Epithelial cell of proximal tubule (primary cell): ENCODE measurements around the gene MYO3B. TPM values are rescaled to one million over a fixed set of nuclear protein-coding genes. Genes with fewer than 3 reads are reported as not detected.
"Not testable (repeated sequence)": the region's sequence is repeated elsewhere in the genome, so short reads cannot be mapped to it uniquely, and the experiment has no call there.

Experiments used
- DNase-seq: peaks from one replicate; pipeline ENCODE4 v3.0.0-alpha.2; 2011; ENCODE audit warnings: low read depth
- H3K4me3 ChIP-seq: 2 replicates; pipeline ENCODE4 v1.5.1; 2011; ENCODE audit warnings: low read depth, mild to moderate bottlenecking, low read length
- total RNA-seq: library from RNA; depleted of rRNA; stranded (reverse); fragments of >200 nt; gene quantifications from 2 replicates; pipeline ENCODE4 v1.2.3, GENCODE V29; 2015
- TF ChIP-seq, protein P1 (sequence below): conservative IDR thresholded peaks from 2 replicates; pipeline ENCODE4 v1.5.1; 2012; ENCODE audit warnings: low read depth, mild to moderate bottlenecking, low read length

Gene MYO3B
- total RNA-seq, 1 donor from 2014 or later = 0.35 TPM

DNA sequence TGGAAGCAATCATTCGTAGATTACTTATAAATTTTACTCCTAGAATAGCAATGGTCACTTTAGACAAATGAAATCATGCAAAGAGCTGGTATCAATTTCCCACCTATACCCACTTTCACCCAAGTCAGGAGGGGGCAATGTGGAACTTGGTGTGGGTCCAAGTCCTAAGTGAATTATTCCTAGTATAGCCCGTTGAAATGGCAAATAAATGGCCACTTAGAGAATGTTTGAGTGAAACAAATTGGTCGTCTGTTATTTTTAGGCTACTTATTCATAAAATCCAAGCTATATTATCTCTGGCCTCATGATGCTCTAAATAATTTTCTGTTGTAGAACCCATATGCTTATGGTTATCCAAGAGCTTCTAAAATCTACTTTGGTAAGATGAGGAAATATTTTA, 98.1 kb downstream of the MYO3B start:
- DNase-seq = no peak
- H3K4me3 ChIP-seq = no peak overlapping the region
- TF ChIP-seq, protein P1, sequence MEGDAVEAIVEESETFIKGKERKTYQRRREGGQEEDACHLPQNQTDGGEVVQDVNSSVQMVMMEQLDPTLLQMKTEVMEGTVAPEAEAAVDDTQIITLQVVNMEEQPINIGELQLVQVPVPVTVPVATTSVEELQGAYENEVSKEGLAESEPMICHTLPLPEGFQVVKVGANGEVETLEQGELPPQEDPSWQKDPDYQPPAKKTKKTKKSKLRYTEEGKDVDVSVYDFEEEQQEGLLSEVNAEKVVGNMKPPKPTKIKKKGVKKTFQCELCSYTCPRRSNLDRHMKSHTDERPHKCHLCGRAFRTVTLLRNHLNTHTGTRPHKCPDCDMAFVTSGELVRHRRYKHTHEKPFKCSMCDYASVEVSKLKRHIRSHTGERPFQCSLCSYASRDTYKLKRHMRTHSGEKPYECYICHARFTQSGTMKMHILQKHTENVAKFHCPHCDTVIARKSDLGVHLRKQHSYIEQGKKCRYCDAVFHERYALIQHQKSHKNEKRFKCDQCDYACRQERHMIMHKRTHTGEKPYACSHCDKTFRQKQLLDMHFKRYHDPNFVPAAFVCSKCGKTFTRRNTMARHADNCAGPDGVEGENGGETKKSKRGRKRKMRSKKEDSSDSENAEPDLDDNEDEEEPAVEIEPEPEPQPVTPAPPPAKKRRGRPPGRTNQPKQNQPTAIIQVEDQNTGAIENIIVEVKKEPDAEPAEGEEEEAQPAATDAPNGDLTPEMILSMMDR = no peak

DNA sequence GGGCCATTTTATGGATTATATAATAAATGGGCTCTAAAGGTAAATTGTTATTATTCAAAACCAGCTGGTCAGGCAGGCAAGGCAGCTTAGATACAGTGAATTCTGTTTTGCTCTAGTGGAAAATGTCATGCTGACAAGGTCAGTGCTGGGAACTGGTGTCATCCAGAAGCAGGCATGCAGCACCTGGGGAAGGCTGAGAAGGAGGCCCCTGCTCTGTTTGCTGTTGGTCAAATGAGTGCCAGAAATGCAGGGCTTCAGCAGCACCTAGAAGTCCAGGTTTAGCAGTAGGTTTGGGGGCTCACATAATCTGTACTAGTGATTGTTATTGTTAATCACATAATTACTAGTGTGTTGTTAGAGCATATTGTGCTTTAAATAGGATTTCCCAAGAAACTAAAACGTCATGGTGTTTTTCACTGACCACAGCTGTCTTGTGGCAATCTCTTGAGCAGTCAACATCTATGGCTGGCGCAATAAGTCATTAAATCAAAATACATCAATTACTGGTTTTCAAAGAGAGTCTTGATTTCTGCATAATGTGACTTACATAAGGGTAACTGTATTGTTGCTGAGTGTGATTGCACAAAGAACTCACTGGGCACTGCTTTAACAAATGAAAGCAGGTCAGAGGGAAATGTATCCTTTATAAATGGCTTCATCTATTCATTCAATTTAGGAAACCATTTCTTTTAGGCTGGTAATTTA, 99.1 kb downstream of the MYO3B start:
- TF ChIP-seq, protein P1 = no peak
- DNase-seq = no peak
- no peak overlapping the region for H3K4me3 ChIP-seq

DNA sequence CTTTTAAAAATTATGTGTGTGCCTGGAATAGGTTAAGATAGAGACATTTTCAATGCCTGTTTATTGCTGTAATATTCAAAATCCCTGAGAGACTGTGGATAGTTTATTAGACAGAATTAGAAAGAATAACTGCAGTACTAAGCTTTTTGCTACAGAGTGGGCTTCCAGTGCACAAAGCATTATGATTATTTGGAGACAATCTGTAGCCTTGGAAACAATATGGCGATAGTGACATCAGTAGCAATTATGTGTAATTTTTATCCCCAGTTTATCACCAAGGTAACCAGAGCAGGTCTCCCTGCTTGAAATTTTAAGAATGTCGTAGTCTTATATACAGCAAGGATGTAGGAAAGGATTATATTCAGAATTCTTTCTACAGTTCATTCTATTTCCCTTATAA, 100.0 kb downstream of the MYO3B start:
- TF ChIP-seq, protein P1 = no peak
- no peak for DNase-seq

DNA sequence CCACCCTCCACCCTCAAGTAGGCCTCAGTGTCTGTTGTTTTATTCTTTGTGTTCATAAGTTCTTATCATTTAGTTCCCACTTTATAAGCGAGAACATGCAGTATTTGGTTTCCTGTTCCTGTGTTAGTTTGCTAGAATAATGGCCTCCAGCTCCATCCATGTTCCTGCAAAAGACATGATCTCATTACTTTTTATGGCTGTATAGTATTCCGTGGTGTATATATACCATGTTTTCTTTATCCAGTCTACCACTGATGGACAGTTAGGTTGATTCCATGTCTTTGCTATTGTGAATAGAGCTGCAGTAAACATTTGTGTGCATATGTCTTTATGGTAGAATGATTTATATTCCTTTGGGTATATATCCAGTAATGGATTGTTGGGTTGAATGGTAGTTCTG, 101.7 kb downstream of the MYO3B start:
- DNase-seq, H3K4me3 ChIP-seq: not testable (repeated sequence)

More for the DNA sequence above, 100.0 kb downstream of the MYO3B start:
- no peak overlapping the region for H3K4me3 ChIP-seq

DNA sequence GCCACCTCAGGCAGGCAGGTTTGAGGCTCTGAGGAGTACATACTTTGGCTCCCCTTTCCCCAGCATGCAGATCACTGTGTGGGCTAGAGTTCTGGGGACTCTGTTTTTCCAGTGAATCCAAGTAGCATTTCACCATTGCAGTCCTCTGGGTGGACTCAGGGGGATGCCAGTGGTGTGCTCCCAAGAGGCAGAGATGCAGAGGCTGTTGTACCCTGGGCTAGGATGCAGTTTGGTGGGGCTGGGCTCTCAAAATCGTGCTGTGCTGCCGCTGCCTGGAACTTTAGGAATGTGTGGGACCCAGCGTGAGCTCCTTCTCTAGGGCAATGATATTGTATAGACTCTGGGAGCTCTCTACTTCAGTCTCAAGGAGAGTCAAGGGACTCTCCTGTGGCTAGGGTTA, 104.9 kb downstream of the MYO3B start:
- H3K4me3 ChIP-seq = no peak overlapping the region
- TF ChIP-seq, protein P1 = no peak
- no peak for DNase-seq

DNA sequence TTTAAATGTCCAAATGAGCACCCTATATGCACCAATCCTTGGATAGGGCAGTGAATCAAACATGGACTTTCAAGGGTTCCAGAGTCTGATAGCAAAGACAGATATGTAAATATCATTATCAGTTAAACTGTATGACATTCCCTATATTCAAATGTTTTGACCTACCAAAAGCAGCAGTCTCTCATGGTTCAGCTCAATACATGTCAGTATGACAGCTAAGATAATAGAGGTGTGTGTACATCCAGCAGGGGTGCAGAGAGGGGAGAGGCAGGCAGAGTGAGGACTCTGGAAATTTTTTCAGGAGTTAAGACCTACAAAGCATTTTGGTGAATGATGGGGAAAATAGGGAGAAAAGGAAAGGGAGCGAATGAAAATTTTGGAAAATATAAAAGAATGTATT, 106.3 kb downstream of the MYO3B start:
- TF ChIP-seq, protein P1 = no peak
- DNase-seq = no peak
- H3K4me3 ChIP-seq = no peak overlapping the region

DNA sequence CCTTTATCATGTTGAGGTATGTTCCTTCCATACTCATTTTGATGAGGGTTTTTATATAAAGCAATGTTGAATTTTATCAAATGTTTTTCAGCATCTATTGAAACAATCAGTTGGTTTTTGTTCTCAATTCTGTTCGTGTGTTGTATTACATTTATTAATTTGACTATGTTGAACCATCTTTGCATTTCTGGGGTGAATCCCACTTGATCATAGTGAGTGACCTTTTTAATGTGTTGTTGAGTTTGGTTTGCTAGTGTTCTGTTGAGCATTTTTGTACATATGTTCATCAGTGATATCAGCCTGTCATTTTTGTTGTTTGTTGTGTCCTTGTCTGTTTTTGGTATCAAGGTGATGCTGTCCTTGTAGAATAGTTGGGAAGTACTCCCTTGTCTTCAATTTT, 110.9 kb downstream of the MYO3B start:
- no peak for DNase-seq
- TF ChIP-seq, protein P1 = no peak
- H3K4me3 ChIP-seq = no peak overlapping the region

DNA sequence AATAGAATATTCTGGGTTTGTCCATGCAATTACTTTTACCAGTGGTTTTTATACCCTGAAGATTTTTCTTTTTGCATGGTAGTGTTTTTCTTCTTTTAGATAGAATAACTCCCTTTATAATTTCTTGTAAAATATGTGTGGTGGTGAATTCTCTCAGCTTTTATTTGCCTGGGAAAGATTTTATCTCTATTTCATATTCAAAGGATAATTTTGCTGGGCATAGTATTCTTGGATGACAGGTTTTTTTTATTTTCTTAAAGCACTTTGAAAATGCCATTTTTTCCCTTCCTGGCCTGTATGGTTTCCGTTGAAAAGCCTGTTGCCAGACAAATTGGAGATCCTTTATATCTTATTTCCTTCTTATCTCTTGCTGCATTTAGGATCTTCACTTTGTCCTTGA, 113.5 kb downstream of the MYO3B start:
- TF ChIP-seq, protein P1 = no peak
- H3K4me3 ChIP-seq = no peak overlapping the region
- no peak for DNase-seq
